ENCODE measurements around the gene IZUMO3. TPM values are rescaled to one million over a fixed set of nuclear protein-coding genes. Genes with fewer than 3 reads are reported as not detected.

The IZUMO3 gene
- total RNA-seq (2022; extraction: Qiagen RNA extraction): not detected in 5 replicates

GRCh38 chr9:24545847-24546522 is at the start of gene IZUMO3:
Gene IZUMO3, minus strand, starts transcription at chr9:24545897. Its CDS starts 248 bp downstream, at chr9:24545649.

Measured in A549 treated with AZD2906 at 1 μM for 4 hours (cell line).